NCI-H146 treated with DMSO at 0.1 percent for 48 hours (cell line): Measurements from ENCODE around the gene PTPRM.

Experiments
- DNase-seq: peaks from one replicate; lab custom pipeline; 2025; ENCODE audit not compliant: unreplicated experiment; lab: John Stamatoyannopoulos, UW

PTPRM gene

DNA sequence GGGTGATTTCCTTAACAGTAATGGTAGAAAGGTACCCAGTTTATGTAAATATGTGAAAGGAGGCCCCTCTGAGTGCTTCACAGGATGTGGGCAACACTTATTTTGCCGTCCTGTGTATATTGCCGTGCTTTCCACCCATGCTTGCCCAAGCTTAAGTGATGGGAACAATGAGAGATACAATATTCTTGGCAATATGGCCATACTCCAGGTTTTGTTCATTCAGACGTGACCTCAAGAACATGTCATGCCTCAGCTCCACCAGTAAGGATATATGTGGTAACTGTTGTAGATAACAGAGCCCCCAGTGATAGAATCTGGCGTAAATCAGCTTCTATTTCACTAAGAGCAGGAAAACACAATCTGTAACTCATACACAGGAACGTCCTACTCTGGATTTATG lies 318.7 kb downstream of the PTPRM start:
- no peak for DNase-seq

DNA sequence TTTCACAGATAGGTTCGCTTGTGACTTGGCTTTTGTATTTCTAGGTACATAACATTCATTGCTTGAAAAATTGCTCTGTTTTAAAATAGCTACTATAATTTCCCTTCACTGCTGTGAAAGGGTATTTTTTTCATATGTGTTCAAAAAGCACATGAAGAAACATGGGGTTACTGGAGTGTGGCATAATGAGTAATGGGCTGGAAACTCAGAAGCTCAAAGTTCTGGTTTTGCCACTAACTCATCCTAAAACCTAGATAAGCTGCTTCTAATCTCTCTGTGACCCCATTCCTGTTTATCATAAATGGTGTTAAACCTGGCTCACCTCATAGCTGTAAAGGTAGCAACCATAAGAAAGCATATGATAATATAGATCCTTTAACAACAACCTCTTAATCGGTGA lies 319.3 kb downstream of the PTPRM start:
- no peak for DNase-seq

DNA sequence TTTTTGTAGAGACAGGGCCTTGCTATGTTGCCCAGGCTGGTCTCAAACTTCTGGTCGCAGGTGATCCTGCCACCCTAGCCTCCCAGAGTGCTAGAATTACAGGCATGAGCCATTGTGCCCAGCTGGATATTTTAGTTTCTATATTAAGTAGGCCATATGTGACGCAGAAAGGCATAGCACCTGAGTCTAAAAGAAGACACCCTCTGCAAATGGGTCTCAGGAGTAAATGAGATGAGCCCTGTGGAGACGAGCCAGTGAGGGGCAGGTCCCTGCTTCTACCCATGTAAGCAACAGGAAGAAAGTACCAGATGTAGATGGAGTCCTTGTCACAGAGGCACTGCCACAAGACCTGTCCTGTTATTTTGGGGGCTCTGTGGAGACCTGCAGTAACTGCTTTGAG lies 322.4 kb downstream of the PTPRM start:
- DNase-seq: no peak

DNA sequence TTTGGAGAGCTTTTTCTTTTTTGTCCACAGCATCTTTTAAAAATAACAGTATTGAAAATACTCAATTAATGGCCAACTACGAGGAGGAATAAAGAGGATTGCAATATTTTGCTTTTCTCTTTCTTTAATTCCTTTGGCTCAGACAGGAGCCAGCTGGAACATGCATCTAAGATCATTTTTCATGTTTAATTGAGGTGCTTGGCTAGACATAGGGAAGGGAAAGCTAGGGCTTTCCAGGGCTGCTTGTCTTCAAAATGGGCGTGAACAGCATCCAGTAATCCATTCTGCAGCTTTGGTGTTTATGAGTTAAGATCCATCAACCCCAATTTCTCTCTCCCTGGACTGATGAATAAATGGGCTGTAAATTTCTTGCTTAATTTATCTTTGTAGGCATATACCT lies 323.0 kb downstream of the PTPRM start:
- DNase-seq: no peak

DNA sequence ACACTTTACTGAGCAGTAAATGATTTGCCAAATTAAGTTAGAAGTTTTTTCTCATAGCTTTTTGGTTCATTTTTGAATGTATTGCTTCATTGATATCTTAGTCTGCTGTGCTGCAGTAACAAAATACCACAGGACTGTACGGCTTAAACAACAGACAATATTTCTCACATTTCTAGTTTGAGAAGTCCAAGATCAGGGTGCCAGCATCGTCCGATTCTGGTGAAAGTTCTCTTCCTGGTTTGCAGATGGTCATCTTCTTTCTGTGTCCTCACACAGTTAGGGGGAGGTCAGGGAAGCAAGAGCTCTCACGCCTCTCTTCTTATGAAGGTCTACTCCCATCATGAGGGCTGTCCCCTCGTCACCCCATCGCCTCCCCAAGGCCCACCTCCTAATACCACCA lies 325.4 kb downstream of the PTPRM start:
- no peak for DNase-seq

DNA sequence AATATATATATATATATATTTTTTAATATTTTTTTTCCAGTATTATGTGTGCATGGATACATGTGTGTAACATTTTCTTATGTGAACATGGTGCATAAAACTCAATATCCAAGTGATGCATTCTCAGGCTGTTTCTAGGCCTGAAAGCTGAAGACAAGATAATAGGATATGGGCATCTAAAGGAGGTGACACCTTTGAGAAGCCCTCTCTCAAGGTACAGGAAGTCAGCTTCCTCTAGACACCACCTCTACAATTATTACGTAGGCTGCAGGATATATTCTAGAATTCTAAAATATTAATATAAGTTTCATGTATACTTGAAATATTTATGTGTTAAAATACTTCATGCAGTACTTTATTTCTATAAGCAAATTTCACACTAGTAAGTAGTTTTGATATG lies 327.5 kb downstream of the PTPRM start:
- no peak for DNase-seq

DNA sequence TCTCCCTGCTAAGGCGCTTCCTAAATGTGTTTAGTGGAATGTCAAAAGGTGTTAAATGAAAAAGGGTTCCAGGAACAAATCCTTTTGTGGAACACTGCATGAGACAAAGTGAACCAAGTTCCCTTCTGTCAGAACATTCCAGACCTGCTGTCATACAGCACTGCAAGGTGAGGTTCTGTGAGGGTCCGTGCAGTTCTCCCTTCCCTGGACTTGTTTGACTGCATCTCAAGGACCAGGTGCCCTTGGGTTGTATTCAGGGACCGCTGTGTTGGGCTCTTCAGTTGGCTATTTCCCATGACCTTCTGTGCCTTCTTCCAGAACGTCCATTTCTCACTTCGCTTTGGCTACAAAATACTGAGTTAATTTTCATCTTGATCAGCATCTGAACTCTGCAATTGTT lies 328.2 kb downstream of the PTPRM start:
- no peak for DNase-seq

DNA sequence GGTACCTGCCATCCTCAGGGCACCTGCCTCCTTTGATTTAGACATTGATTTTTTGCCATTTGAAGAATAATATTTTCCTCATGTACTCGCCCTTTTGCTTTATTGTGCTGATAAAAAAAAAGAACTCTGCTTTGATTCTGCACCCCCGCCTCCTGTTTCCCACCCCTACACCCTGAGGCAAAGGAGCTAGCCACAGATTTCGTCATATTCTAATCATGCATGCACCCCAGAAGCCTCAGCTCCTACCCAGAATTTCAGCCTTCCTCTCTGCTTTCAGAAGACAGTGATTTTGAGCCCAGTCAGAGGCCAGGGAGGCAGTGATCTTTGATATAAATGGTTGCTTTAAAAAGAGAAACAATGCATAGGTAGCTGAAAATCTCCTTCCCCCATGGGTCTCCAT lies 329.0 kb downstream of the PTPRM start:
- DNase-seq: no peak

DNA sequence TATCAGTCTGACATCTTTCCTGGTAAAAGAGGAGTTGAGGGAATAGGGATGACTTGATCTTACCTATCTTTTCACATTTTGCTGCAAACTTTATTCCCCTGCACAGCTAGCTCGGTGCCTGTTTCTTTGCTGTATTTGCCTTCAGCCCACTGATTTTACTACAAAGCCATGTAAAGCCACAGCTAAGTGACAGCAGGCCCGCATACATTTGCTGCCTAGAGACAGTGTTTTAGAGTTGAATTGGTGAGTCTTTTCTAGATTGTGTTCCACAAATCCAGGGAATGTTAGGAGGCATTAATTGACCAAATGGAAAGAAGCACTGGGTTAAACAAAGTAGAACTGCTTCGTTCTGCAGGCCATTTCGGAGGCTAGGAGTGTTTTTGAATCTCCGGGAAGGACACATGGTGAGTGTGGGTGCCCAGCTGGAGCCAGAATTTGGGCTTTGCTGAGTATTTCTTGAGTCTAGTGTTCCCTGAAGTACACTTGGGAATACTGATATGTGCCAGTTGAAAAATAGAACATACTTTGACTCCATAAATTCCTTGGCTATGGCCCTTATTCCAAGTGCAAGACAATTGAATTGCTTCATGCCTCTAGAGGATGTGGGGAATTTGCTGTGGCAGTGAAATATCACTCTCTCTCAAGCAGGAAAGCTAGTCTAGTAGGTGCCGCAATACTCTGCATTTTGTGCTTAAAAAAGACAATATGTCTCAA lies 329.8 kb downstream of the PTPRM start:
- no peak for DNase-seq

DNA sequence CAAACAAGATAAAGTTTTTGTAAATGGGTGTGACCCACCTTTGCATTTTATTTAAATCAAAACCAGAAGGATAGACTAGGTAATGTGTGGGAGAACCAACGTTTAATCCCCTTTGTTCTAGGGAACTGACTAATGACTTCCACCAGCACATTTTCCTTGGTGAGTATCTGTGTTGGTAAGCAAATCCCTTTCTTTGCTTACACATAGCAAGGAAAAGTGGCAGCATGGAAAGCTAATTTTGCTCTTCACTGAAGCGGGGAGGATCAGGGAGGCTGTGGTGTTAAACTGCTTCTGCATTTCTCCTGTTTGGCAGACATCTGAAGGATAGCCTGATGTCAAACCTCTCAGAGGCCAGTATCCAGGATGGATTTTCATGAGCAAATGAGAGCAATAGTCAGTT lies 331.1 kb downstream of the PTPRM start:
- no peak for DNase-seq

DNA sequence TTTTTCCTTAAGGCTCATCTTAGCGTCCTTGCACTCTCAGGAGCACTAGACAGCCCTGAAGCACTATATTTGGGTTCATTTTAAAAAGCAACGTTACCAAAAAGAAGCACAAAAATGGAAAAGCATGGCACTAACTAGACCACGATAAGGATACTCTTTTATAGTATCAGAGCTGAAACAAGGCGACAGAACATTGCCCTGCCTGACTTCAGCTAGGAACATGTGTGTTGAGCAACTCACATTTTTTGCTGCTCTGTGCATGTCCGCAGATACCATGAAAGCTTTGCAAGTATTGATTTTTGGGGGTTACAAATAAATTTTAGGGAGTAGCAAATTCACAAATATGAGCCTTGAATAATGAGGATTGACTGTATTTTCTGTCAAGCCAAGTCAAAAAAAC lies 332.0 kb downstream of the PTPRM start:
- no peak for DNase-seq

DNA sequence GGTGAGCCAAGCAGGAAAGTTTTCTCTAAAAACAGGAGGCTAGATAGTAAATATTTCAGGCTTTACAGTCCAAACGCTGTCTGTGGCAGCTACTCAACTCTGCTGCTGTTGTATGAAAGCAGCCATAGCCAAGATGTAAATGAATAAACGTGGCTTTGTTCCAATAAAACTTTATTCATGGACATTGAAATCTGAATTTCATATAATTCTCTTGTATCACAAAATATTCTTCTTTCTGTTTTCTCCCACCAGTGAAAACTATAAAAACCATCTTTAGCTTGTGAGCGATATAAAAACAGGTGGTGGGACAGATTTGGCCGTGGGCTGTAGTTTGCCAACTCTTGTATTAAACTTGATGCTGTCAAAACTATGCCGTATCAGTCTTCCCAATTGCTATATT lies 333.0 kb downstream of the PTPRM start:
- DNase-seq: no peak

DNA sequence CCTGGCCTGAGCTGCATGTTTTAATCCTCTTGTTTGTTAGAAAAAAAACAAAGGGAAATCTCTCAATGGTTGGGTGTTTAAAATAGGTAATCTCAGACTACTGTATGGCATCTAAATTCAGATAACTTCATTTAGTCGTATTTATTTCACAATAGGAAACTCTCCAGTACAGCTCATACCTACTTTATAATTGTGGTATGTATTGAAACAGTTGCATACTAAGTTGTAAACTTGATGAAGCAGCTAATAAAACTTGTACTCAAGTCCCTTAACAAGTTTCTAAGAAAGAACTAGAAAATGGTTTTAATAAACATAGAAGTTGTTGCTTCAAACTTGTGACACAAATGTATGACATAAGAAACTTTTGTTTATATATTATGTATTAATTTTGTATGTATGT lies 334.5 kb downstream of the PTPRM start:
- DNase-seq: no peak

DNA sequence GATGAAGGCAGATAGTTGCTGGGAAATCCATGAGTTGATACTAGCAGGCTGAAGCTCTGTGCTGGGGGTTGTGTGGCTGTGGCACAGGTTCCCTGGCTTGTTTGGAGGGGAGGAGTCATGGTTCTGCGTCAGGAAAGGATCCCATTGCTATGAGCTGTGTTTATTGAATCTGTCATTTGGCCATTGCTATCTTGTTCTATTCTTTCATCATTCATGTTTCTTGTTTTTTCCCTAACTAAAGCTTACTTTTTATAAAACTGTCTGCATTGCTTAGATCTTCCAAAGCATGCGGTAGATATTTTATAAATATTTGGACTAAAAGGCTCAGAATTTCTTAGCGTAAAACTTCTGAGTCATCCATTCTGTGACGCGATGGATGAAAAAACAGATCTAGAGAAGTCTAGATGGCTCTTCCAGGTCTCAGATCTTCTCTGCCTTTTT lies 335.3 kb downstream of the PTPRM start:
- DNase-seq: no peak

DNA sequence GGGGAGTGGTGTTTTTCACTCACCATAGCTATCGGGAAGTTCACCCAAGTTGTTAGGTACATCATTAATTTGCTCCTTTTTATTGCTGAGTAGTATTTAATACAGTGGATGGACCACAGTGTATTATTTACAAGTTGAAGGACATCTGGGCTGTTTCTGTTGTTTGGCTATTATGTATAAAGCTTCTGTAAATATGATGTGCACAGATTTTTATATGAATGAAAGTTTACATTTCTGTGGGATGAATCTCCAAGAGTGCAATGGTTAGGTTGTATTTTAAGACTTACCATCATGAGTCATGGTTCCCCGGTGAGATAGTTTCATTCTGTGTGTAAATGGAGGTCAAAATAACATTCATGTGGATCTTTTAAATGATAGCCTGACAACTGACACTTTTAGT lies 337.4 kb downstream of the PTPRM start:
- no peak for DNase-seq

DNA sequence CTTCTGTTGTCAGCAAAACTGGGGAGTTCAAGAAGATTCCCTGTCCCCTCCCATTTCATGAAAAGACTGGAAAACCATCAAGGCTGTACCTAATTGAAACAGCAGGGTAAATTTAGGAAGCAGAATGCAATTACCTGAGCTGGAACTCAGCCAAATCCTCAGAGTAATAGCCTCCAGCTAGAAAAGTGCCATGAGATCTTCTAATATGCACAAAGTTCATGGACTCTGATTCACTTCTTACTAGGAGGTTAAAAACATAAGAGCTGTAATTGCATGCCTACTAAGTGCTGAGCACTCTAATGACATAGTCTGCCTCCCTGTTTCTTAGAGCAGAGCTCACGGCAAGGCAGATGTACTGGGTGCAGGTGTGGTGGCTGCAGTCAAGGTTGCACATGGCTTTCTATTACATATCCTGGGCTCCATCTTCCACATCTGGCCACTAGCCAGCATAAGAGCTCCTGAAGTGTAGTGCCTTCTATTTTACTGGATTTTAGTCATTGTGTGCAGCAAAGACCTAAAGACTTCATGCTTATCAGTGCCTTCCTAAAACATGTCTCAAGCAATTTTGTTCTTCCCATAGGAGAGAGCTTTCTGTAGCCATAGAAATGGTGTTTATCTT lies 341.7 kb downstream of the PTPRM start:
- DNase-seq: peak; percentile 96

DNA sequence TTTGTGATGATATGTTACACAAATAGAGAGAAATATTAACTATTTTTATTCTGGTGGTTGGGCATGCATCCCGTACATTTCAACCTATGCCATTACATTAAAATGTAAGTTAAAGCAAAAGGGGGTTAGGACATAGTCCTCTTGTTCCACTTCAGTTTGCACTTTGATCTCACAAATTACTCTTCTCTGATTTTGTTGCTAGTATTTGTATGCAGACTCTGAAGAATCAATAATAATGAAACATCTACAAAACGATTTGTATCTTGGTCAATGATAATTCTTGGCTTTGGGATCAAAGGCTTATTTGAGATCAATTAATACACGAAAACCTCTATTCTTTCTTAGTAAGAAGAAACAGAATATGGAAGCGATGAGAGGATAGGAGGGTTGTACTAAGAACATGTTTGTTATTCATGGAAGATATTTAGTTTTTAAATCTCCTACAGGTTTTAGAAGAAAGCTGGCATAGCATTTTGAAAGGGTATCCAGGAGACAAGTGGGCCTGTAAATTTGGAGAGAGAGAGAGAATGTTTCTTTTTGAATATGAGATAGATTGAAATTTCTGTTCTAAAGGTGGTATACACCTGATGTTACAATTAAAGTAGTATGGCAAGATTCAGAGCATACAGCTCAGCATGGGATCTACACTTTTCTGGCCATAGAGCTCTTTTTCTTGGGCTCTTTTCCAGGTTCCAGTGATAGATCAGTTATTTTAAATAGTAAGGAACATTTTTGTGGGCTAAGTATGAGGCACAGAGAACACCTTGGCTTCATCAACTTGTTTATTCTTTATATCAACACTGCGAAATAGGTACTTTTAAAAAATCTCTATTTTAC lies 347.9 kb downstream of the PTPRM start:
- no peak for DNase-seq

DNA sequence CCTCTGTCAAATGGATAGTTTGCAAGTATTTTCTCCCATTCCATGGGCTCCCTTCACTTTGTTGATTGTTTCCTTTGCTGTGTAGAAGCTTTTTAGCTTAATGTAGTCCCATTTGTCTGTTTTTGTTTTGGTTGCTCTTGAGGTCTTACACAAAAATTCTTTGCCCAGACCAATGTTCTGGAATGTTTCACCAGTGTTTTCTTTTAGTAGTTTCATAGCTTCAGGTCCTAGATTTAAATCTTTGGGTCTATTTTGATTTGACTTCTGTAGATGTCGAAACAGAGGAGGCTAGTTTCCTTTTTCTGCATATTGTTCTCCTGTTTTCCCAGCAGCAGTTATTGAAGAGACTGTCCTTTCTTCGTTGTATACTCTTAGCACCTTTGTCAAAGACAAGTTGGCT lies 351.6 kb downstream of the PTPRM start:
- no peak for DNase-seq

DNA sequence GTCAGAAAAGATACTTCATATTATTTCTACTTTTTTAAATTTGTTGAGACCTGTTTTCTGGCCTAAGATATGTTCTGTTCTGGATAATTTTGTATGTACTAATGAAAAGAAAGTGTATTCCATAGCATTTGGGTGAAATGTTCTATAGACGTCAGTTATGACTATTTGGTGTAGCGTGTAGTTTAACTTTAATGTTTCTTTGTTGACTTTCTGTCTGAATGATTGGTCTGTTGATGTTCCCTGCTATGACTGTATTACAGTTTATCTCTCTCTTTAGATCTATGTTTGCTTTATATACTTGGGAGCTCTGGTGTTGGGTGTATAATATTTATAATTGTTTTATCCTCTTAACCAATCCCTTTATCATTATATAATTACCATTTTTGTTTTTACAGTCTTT lies 352.4 kb downstream of the PTPRM start:
- DNase-seq: no peak

DNA sequence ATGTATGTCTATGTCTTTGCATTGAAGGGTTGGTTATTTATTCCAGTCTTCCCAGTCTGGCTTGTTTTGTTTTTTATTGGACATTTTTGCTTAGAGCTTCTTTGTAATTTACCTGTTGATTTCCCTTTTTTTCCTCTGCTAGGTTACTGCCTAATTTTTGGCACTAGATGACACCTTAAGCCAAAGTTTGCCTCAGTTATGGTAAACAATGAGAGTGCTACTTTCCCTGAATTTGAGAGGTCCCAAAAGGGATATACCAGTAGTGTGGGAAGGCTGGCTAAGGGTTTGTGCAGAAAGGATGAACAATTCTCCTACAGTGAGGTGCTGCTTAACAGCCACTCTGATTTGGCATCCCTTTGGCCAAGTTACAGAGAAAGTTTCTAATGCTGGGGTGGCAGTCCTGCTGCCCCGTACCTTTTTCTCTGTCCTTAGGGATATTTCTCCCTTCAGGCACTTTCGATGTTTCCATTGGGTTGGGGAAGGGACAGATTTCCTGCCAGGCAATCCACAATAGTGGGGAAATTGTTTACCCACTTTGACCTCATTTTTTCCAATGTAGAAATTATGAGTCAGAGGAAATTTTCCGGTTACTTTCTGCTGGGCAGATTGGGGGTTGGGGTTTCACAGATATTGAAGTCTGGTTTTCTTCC lies 354.9 kb downstream of the PTPRM start:
- no peak for DNase-seq

DNA sequence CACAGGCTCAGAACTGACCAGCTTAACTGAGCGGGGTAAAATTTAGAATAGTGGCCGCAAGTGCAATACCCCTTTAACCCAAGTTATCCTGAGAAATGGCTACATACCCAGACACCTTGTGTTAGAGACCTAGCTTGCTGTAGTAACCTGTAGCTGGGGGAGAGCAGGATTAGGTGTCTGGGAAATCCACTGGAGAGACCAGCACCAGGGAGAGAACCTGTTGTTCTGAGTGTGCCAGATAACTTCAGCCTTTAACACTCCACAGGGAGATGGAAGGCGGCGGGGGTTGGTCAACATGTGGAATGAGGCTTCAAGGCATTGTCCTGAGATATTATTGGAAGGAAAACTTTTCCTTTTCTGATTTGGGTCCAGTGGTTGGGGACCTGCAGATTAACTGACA lies 356.0 kb downstream of the PTPRM start:
- no peak for DNase-seq

DNA sequence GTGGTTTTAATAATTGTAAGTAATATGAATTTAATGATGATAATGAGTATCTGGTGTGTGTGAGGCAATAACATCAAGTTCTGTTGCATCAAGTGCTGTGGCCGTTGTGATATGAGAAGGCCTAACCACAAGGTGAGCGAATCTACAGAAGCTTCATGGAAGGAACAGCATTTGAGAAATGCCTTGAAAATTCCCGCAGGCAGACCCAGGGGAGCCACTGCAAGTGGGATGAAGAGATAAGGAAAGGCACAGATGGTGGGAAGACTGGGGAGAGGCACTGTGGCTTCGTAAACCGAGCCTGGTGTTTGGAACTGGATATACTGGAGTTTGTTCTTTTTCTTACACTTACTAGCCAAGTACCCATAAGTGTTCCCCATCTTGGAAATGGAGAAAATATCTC lies 357.5 kb downstream of the PTPRM start:
- DNase-seq: no peak
